WI38 (cell line): ENCODE results near the gene ARHGEF16.

Source experiments
- H3K4me3 ChIP-seq: 2 replicates; pipeline ENCODE4 v1.5.1; 2011; ENCODE audit warnings: low read depth, mild to moderate bottlenecking, control low read depth, low read length
- CTCF ChIP-seq: IDR thresholded peaks from 2 replicates; pipeline ENCODE4 v1.5.1; 2012; ENCODE audit warnings: low read depth, mild to moderate bottlenecking, control low read depth, low read length

ARHGEF16 gene

GRCh38 chr1:3507636-3508275 lies 53.3 kb downstream of the ARHGEF16 start:
- no peak overlapping the region for H3K4me3 ChIP-seq
- no peak for TF ChIP-seq CTCF

- H3K4me3 ChIP-seq, result no peak overlapping the region
- TF ChIP-seq CTCF, result no peak
Observed at GRCh38 chr1:3508757-3509415, 54.4 kb downstream of the ARHGEF16 start.

GRCh38 chr1:3509721-3510120 lies 55.3 kb downstream of the ARHGEF16 start:
- no peak overlapping the region for H3K4me3 ChIP-seq
- TF ChIP-seq CTCF, result no peak

GRCh38 chr1:3510136-3510955 lies 55.9 kb downstream of the ARHGEF16 start:
- no peak for TF ChIP-seq CTCF
- H3K4me3 ChIP-seq, result no peak overlapping the region

- H3K4me3 ChIP-seq, result no peak overlapping the region
- TF ChIP-seq CTCF, result no peak
Observed at GRCh38 chr1:3510956-3511250, 56.4 kb downstream of the ARHGEF16 start.

GRCh38 chr1:3511306-3511705 lies 56.8 kb downstream of the ARHGEF16 start:
- H3K4me3 ChIP-seq, result no peak overlapping the region
- no peak for TF ChIP-seq CTCF

GRCh38 chr1:3511856-3512255 lies 57.4 kb downstream of the ARHGEF16 start:
- H3K4me3 ChIP-seq, result no peak overlapping the region
- no peak for TF ChIP-seq CTCF
